Coronary artery (tissue), 2 donors: Measurements from ENCODE around the gene EPM2A.
"Not testable (repeated sequence)": the region's sequence is repeated elsewhere in the genome, so short reads cannot be mapped to it uniquely, and the experiment has no call there.

ENCODE experiments used
- DNase-seq: peaks from one replicate; pipeline ENCODE4 v3.0.0-alpha.2; 2017; ENCODE audit warnings: low spot score
- H3K27ac ChIP-seq, 2 donors: fragments of 200-600 bp; sonication (generic); one replicate each; pipeline ENCODE4 v1.5.1; 2016 to 2019
- H3K4me3 ChIP-seq: fragments of 200-600 bp; sonication (generic); 2 replicates; pipeline ENCODE4 v1.5.1; 2016; ENCODE audit warnings: mild to moderate bottlenecking, moderate library complexity
- TF ChIP-seq, protein P1 (sequence below): fragments of 200-600 bp; sonication (generic); IDR thresholded peaks from one replicate; pipeline ENCODE4 v1.5.1; 2019; ENCODE audit warnings: antibody characterized with exemption

EPM2A gene

DNA sequence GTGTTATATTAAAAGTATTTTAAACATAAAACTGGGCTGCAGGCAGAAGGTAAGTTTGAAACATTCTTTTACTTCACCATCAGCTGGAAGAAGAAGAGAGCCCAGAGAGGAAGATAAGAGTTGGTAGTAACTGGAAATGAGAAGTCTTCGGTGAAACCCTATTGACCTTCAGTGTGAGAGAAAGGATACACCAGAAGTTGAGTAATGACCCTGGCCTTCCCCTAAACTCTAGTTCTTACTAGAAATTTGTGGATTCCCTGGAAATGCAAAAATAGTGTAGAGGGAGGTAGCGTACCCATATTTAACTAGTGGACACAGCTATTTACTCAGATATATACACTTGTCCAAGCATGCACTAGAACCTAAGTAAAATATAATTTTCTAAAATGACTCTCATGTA, 8.0 kb upstream of the EPM2A start:
- DNase-seq, result no peak
- H3K4me3 ChIP-seq, result no peak overlapping the region
- TF ChIP-seq, protein P1, sequence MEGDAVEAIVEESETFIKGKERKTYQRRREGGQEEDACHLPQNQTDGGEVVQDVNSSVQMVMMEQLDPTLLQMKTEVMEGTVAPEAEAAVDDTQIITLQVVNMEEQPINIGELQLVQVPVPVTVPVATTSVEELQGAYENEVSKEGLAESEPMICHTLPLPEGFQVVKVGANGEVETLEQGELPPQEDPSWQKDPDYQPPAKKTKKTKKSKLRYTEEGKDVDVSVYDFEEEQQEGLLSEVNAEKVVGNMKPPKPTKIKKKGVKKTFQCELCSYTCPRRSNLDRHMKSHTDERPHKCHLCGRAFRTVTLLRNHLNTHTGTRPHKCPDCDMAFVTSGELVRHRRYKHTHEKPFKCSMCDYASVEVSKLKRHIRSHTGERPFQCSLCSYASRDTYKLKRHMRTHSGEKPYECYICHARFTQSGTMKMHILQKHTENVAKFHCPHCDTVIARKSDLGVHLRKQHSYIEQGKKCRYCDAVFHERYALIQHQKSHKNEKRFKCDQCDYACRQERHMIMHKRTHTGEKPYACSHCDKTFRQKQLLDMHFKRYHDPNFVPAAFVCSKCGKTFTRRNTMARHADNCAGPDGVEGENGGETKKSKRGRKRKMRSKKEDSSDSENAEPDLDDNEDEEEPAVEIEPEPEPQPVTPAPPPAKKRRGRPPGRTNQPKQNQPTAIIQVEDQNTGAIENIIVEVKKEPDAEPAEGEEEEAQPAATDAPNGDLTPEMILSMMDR, result no peak
- no peak overlapping the region for H3K27ac ChIP-seq

DNA sequence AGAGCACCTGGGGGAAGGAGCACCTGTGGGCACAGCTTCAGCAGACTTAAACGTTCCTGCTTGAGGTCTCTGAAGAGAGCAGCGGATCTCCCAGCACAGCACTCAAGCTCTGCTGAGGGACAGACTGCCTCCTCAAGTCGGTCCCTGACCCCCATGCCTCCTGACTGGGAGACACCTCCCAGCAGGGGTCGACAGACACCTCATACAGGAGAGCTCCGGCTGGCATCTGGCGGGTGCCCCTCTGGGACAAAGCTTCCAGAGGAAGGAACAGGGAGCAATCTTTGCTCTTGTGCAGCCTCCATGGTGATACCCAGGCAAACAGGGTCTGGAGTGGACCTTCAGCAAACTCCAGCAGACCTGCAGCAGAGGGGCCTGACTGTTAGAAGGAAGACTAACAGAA, 7.2 kb upstream of the EPM2A start:
- not testable (repeated sequence) for H3K4me3 ChIP-seq, H3K27ac ChIP-seq, DNase-seq

DNA sequence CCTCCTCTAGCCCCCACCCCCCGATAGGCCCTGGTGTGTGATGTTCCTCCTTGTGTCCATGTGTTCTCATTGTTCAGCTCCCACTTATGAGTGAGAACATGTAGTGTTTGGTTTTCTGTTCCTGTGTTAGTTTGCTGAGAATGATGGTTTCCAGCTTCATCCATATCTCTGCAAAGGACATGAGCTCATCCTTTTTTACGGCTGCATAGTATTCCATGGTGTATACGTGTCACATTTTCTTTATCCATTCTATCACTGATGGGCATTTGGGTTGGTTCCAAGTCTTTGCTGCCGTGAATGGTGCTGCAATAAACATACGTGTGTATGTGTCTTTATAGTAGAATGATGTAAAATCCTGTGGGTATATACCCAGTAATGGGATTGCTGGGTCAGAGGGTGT, 4.4 kb upstream of the EPM2A start:
- DNase-seq, H3K4me3 ChIP-seq, H3K27ac ChIP-seq: not testable (repeated sequence)

DNA sequence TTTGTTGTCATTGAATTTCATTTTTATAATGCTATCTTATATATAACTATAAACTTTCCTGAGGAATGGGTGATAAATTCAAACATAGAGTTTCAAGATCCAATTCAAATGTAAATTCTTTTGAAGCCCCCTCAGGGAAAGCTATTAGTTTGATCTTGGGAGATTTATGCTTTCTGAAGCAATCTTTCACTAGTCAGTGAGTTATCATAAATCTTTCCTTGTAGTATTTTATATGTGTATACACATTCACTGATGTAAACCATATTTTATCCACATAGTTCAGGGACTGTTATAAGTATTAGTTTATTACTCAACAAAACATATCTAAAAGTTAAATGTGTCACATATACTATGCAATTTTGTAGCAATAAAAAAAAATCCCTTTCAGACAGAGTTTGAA, 2.9 kb upstream of the EPM2A start:
- H3K4me3 ChIP-seq, result no peak overlapping the region
- DNase-seq, result no peak
- H3K27ac ChIP-seq, result no peak overlapping the region
- TF ChIP-seq, protein P1, result no peak

DNA sequence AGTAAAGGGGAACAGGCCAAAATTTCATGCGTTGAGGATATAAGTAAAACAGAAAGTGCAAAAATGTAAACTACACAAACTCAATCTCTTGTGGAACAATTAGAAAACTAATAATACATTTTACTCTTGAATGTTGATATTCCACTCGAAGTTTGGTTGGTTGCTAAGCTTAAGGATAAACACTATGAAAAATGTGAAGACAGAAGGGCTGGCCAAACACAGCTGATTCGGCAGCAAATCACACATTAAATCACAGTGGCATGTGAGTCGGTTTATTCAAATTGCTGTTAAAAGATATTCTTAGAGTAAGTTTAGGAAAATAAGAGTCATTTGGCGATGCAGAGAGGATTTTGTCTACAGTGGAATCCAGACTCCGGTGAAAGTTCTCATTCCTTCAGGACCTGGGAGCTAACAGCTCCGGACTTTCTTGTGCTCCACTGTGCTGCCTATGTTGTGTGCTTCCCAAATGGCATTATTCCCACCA, 1.4 kb upstream of the EPM2A start:
- TF ChIP-seq, protein P1, result no peak
- H3K4me3 ChIP-seq, result peak overlapping the region; percentile 79
- DNase-seq, result no peak
- H3K27ac ChIP-seq, result peak overlapping the region; percentile 73 to 99

DNA sequence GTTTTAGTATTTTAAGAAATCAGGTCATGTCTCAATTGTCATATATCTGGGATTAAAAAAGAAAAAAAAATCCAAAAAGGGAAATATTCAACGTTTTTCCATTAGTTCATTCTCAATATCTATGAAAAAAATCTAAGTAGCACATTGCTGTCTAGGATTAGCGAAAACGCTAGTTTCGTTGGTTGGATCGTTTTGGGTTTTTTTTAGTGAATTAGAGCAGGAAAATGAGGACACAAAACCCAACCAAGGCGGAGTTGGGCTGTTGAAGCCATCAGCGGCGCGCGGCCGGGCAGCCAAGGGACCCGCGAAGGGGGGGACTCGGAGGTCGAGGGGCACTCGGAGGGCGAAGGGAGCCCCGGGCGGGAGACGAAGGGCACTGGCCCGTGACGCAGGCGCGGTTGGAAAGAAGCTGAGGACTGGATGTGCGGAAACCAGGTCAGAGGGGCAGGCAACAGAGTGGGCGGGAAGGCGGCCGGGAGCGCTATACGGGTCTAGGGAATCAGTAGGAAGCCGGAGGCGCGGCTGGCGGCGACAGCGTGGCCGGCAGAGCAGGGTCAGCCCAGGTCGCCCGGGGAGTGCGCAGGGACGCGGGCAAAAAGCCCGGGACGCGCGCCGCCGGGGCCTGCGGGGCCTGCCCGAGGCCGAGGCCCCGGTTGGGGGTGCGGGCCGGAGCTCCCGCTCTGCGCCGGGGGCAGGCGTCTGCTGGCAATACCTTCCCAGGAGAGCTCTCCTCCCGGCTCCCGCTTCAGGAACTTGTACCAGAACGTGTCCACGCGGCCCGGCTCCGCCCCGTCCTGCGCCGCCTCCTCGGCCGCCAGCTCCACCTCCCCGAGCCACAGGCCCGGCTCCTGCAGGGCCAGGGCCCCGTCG, 599 bp downstream of the EPM2A start:
- Histone ChIP-seq H3K4me3 (peak overlapping the region; percentile 79), H3K27ac (peak overlapping the region; percentile 96 to 99)
- peak; percentile 95 for DNase-seq
- TF ChIP-seq, protein P1, result no peak

DNA sequence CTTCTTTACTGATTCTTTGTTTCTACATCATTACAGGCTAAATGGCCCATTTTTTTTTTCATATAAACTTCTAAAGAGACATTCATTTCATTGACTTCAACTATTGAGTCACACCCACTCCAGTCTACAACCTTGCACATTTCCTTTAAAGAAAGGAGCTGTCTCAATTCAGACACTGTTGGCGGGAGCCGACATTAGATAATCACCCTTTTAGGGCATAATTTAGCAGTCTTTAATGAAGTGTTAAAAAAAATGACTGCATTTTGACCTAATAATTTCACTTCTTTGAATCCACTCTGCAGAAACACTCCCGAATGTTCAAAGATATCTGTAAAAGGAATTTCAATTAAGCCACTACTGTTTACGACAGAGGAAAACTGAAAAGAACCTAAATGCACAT, 1.5 kb downstream of the EPM2A start:
- Histone ChIP-seq H3K27ac (no peak overlapping the region), H3K4me3 (no peak overlapping the region)
- no peak for DNase-seq
- TF ChIP-seq, protein P1, result no peak

DNA sequence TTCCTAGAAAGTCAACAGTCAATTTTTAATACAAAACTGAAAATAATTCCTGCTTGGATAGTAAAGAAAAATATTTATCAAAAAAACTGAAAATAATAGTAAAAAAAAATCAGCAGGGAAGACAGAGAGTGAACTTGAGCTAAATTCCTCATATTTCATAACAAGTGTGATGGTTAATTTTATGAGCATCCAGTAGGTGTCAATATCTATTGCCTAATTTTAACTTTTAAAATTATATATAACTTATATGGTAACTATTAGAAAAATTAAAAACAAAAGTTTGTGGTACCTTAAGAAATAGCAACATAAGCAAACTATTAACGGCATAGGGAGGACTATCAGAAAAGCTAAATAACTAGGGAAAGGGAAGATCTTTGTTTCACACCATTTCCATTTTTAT, 2.1 kb downstream of the EPM2A start:
- Histone ChIP-seq H3K4me3 (no peak overlapping the region), H3K27ac (no peak overlapping the region)
- TF ChIP-seq, protein P1, result no peak
- no peak for DNase-seq
